ENCODE data around the gene ANKRD44. TPM values are rescaled to one million over a fixed set of nuclear protein-coding genes. Genes with fewer than 3 reads are reported as not detected.

The ANKRD44 gene
- total RNA-seq, 1 experiment from 2014 or later, result 0.68 TPM

DNA sequence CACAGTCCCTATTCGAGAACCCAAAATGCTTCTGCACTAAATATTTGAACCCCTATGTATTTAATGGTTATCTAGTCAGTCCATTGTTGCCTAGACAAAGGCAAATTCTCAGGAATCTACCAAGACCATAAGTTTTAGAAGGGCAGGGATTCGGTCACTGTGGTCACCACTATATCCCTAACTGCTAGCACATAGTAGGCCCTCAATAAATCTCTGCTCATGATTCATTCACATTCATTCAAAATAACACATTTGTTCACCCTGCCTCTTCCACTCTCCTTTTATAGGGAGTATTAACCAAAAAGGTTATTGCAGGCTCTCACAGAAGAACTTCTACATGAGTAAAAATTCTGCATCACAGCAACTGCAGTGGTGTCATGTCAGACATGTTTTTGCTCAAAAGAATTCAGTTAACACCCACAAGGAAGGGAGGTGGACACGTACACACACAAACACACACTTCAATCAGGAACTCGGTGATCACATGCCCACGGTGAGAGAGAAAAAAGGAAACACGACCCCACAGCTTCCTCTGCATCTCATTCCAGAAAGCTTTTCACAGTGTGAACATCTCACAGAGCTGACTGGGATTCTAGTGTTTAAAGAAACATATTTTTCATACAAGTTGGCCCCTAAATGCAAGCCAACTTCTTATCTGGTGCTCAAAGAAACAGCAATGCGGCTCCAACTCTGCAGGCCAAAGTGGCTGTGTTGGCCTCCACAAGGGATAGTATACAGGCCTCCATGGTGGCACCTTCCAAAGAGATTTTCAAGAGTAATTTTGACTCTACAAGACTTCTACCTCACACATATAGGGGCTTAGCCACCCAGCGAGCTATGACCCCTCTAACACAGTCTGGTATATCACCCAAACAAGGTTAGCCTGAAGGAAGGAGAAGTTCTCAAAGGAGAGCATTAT lies 98.0 kb downstream of the ANKRD44 start (continued):
- TF ChIP-seq, protein P1, sequence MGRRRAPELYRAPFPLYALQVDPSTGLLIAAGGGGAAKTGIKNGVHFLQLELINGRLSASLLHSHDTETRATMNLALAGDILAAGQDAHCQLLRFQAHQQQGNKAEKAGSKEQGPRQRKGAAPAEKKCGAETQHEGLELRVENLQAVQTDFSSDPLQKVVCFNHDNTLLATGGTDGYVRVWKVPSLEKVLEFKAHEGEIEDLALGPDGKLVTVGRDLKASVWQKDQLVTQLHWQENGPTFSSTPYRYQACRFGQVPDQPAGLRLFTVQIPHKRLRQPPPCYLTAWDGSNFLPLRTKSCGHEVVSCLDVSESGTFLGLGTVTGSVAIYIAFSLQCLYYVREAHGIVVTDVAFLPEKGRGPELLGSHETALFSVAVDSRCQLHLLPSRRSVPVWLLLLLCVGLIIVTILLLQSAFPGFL (CRISPR knock-in tag; IDR thresholded peaks at IDR 0.05; ENCODE audit: borderline replicate concordance), result no peak
- no peak for TF ChIP-seq FOXK1 (CRISPR knock-in tag; IDR thresholded peaks at IDR 0.05)
- TF ChIP-seq, protein P2, sequence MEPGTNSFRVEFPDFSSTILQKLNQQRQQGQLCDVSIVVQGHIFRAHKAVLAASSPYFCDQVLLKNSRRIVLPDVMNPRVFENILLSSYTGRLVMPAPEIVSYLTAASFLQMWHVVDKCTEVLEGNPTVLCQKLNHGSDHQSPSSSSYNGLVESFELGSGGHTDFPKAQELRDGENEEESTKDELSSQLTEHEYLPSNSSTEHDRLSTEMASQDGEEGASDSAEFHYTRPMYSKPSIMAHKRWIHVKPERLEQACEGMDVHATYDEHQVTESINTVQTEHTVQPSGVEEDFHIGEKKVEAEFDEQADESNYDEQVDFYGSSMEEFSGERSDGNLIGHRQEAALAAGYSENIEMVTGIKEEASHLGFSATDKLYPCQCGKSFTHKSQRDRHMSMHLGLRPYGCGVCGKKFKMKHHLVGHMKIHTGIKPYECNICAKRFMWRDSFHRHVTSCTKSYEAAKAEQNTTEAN (CRISPR knock-in tag; IDR thresholded peaks at IDR 0.05), result no peak
- no peak for TF ChIP-seq NFYB (CRISPR knock-in tag; conservative IDR thresholded peaks at IDR 0.05; ENCODE audit: low read depth)

DNA sequence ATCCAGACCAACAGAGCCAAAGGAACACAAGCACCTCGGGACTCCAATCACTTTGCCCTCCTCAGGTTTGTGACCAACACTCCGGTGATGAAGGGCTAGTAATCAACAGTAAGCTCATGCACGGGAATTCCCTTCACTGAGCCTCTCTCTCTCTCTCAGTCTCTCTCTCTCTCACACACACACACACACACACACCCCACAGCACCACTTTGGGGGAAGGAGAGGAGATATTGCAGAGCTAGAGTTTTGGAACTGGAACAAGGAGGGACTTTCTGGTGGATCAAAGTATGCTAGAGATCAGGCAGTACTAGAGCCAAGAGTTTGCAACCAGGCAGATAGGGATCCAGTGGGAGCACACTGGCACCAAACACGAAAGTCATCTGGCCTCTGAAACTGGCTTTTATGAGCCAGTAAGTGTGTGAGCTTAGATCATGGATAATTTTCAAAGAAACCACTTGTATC lies 98.7 kb downstream of the ANKRD44 start:
- DNase-seq (ENCODE audit: low spot score), result no peak
- Mint-ChIP-seq H3K27ac (no peak overlapping the region), H3K9me3 (no peaks in the 10 kb centered on the region), H3K4me1 (no peaks in the 10 kb centered on the region), H3K27me3 (ENCODE audit: low read depth) (no peaks in the 10 kb centered on the region; the same call in 1 of the 2 replicates), H3K36me3 (no peaks in the 10 kb centered on the region), H3K4me3 (no peak overlapping the region)
- TF ChIP-seq SOX15 (CRISPR knock-in tag; IDR thresholded peaks at IDR 0.05) (no peak), RELA (CRISPR knock-in tag; IDR thresholded peaks at IDR 0.05; ENCODE audit: borderline replicate concordance) (no peak), GTF2I (CRISPR knock-in tag; conservative IDR thresholded peaks at IDR 0.05) (no peak), ZNF396 (CRISPR knock-in tag; IDR thresholded peaks at IDR 0.05; ENCODE audit: borderline replicate concordance) (no peak), ZNF416 (CRISPR knock-in tag; IDR thresholded peaks at IDR 0.05) (no peak), NR3C1 (CRISPR knock-in tag; conservative IDR thresholded peaks at IDR 0.05; ENCODE audit: low read depth) (no peak)
- TF ChIP-seq, protein P3, sequence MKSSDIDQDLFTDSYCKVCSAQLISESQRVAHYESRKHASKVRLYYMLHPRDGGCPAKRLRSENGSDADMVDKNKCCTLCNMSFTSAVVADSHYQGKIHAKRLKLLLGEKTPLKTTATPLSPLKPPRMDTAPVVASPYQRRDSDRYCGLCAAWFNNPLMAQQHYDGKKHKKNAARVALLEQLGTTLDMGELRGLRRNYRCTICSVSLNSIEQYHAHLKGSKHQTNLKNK (CRISPR knock-in tag; IDR thresholded peaks at IDR 0.05), result no peak
- TF ChIP-seq, protein P4, sequence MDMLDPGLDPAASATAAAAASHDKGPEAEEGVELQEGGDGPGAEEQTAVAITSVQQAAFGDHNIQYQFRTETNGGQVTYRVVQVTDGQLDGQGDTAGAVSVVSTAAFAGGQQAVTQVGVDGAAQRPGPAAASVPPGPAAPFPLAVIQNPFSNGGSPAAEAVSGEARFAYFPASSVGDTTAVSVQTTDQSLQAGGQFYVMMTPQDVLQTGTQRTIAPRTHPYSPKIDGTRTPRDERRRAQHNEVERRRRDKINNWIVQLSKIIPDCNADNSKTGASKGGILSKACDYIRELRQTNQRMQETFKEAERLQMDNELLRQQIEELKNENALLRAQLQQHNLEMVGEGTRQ (CRISPR knock-in tag; IDR thresholded peaks at IDR 0.05), result no peak
- POLR2A ChIA-PET, result no interaction called here
- no peak for ATAC-seq
- CTCF ChIA-PET, result no interaction called here

DNA sequence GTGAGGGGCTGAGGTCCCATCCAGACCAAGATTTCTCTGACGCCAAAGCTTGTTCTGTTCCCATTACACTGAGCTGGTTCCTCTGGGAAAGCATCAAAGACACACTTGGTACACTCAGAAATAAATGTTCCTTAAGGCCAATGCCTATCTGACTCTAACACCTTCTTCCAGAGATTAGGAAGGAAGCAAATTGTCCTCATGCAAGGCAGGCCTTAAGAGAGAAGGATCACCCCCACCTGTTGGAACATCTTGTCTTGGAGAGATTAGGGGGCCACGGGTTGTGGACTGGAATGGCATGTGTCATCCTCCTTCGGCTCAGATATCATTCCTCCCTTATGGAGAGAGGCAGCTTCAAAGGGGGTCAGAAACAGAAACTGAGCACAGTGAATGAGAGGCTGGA lies 100.2 kb downstream of the ANKRD44 start:
- H3K4me3 Mint-ChIP-seq, result no peak overlapping the region
- no peaks in the 10 kb centered on the region; the same call in 1 of the 2 replicates for H3K27me3 Mint-ChIP-seq (ENCODE audit: low read depth)
- DNase-seq (ENCODE audit: low spot score), result no peak
- no peaks in the 10 kb centered on the region for H3K9me3 Mint-ChIP-seq
- no peak for ATAC-seq
- no peaks in the 10 kb centered on the region for H3K4me1 Mint-ChIP-seq
- TF ChIP-seq, protein P5, sequence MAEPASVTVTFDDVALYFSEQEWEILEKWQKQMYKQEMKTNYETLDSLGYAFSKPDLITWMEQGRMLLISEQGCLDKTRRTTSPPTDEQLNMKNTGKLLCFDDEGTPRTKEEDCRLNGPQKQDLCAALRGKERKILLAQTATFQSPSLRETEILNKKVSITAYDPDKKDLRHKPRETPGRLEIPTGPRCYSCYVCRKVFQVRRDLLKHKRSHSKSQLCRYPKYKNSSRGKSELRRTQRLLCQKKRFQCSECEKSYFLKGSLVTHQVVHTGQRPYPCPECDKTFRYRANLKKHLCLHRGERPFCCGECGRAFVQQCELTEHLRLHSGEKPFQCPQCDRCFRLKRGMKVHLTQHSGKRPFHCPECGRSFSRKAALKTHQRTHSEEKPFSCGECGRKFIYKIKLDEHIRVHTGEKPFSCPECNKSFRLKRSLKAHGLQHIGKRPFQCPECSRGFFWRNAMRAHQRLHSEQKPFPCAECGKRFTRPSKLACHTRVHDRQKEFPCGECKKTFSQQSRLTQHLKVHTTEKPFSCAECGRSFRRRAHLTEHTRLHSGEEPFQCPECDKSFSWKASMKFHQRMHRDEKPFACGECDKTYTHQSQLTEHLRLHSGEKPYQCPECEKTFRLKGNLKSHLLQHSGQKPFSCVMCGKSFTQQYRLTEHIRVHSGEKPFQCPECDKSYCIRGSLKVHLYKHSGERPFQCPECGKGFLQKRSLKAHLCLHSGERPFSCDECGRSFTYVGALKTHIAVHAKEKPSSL (CRISPR knock-in tag; conservative IDR thresholded peaks at IDR 0.05), result no peak
- H3K36me3 Mint-ChIP-seq, result no peaks in the 10 kb centered on the region
- no peak overlapping the region for H3K27ac Mint-ChIP-seq
- CTCF ChIA-PET, result no interaction called here
- POLR2A ChIA-PET, result no interaction called here
